ACC112 (cell line): Measurements from ENCODE around the gene TRH.
"Not testable (repeated sequence)": the region's sequence is repeated elsewhere in the genome, so short reads cannot be mapped to it uniquely, and the experiment has no call there.

ENCODE experiments used
- H2AFZ ChIP-seq: fragments of 200-600 bp; sonication (generic); one replicate; pipeline ENCODE4 v1.6.0; 2017; ENCODE audit warnings: antibody characterized with exemption, low read length; ENCODE audit not compliant: unreplicated experiment
- H3K27ac ChIP-seq: fragments of 200-600 bp; sonication (generic); 2 replicates; pipeline ENCODE4 v1.5.1; 2014; ENCODE audit warnings: low read depth, mild to moderate bottlenecking, antibody characterized with exemption, low read length, moderate library complexity
- H3K27me3 ChIP-seq: fragments of 200-600 bp; sonication (generic); 2 replicates; pipeline ENCODE4 v1.6.1; 2014; ENCODE audit warnings: mild to moderate bottlenecking, antibody characterized with exemption, low read length, moderate library complexity, mixed read lengths; ENCODE audit not compliant: insufficient read depth
- H3K36me3 ChIP-seq: fragments of 200-600 bp; sonication (generic); 2 replicates; pipeline ENCODE4 v1.6.1; 2016; ENCODE audit warnings: mild to moderate bottlenecking, antibody characterized with exemption, low read length, moderate library complexity, mixed read lengths; ENCODE audit not compliant: insufficient read depth
- H3K4me1 ChIP-seq: fragments of 200-600 bp; sonication (generic); one replicate; pipeline ENCODE4 v1.6.1; 2016; ENCODE audit warnings: low read length, mixed read lengths; ENCODE audit not compliant: insufficient read depth, unreplicated experiment, control insufficient read depth
- H3K4me3 ChIP-seq: fragments of 200-600 bp; sonication (generic); 2 replicates; pipeline ENCODE4 v1.5.1; 2014; ENCODE audit warnings: mild to moderate bottlenecking, low read depth, low read length
- H3K79me2 ChIP-seq: fragments of 200-600 bp; sonication (generic); one replicate; pipeline ENCODE4 v1.6.0; 2016; ENCODE audit warnings: low read length; ENCODE audit not compliant: control insufficient read depth, unreplicated experiment, insufficient read depth

The TRH gene

GRCh38 chr3:130010556-130010955 lies 36.0 kb downstream of the TRH start:
- H2AFZ ChIP-seq: no peak overlapping the region
- H3K27me3 ChIP-seq: peaks cover 16% of the 10 kb centered on the region
- H3K4me3 ChIP-seq: no peak overlapping the region
- H3K4me1 ChIP-seq: no peaks in the 10 kb centered on the region
- no peaks in the 10 kb centered on the region for H3K36me3 ChIP-seq
- H3K79me2 ChIP-seq: no peaks in the 10 kb centered on the region
- H3K27ac ChIP-seq: no peak overlapping the region

GRCh38 chr3:130012108-130012507 lies 37.6 kb downstream of the TRH start:
- H3K27ac ChIP-seq, H3K36me3 ChIP-seq, H2AFZ ChIP-seq, H3K4me3 ChIP-seq, H3K79me2 ChIP-seq, H3K4me1 ChIP-seq: not testable (repeated sequence)
- H3K27me3 ChIP-seq: peaks cover 10% of the 10 kb centered on the region

- not testable (repeated sequence) for H3K36me3 ChIP-seq, H3K4me3 ChIP-seq, H3K79me2 ChIP-seq, H3K4me1 ChIP-seq, H2AFZ ChIP-seq, H3K27ac ChIP-seq
- peaks cover 10% of the 10 kb centered on the region for H3K27me3 ChIP-seq
These were observed 38.7 kb downstream of the TRH start for GRCh38 chr3:130013246-130013645.

- Histone ChIP-seq H3K79me2 (no peaks in the 10 kb centered on the region), H2AFZ (no peak overlapping the region), H3K27ac (no peak overlapping the region), H3K4me3 (no peak overlapping the region), H3K27me3 (peaks cover 10% of the 10 kb centered on the region), H3K36me3 (no peaks in the 10 kb centered on the region), H3K4me1 (no peaks in the 10 kb centered on the region)
These were observed 40.0 kb downstream of the TRH start for GRCh38 chr3:130014526-130014925.

- not testable (repeated sequence) for H3K36me3 ChIP-seq, H3K4me1 ChIP-seq, H3K79me2 ChIP-seq, H3K27ac ChIP-seq, H3K4me3 ChIP-seq, H2AFZ ChIP-seq
- H3K27me3 ChIP-seq: peaks cover 10% of the 10 kb centered on the region; the same call in 1 of the 2 replicates
These were observed 43.1 kb downstream of the TRH start for GRCh38 chr3:130017661-130018060.

- not testable (repeated sequence) for H2AFZ ChIP-seq, H3K79me2 ChIP-seq, H3K4me3 ChIP-seq, H3K27ac ChIP-seq, H3K4me1 ChIP-seq, H3K27me3 ChIP-seq, H3K36me3 ChIP-seq
These were observed 51.8 kb downstream of the TRH start for GRCh38 chr3:130026146-130026829.

GRCh38 chr3:130027437-130027836 lies 52.9 kb downstream of the TRH start:
- not testable (repeated sequence) for H3K4me3 ChIP-seq, H3K79me2 ChIP-seq, H3K27me3 ChIP-seq, H3K27ac ChIP-seq, H2AFZ ChIP-seq, H3K36me3 ChIP-seq, H3K4me1 ChIP-seq
